Coronary artery (tissue), 2 donors: ENCODE data around the gene CTNNA3.

Source experiments
- DNase-seq: peaks from one replicate; pipeline ENCODE4 v3.0.0-alpha.2; 2017; ENCODE audit warnings: low spot score
- H3K27ac ChIP-seq, 2 donors: fragments of 200-600 bp; sonication (generic); one replicate each; pipeline ENCODE4 v1.5.1; 2016 to 2019
- H3K4me3 ChIP-seq: fragments of 200-600 bp; sonication (generic); 2 replicates; pipeline ENCODE4 v1.5.1; 2016; ENCODE audit warnings: mild to moderate bottlenecking, moderate library complexity
- TF ChIP-seq, protein P1 (sequence below): fragments of 200-600 bp; sonication (generic); IDR thresholded peaks from one replicate; pipeline ENCODE4 v1.5.1; 2019; ENCODE audit warnings: antibody characterized with exemption

CTNNA3 gene

DNA sequence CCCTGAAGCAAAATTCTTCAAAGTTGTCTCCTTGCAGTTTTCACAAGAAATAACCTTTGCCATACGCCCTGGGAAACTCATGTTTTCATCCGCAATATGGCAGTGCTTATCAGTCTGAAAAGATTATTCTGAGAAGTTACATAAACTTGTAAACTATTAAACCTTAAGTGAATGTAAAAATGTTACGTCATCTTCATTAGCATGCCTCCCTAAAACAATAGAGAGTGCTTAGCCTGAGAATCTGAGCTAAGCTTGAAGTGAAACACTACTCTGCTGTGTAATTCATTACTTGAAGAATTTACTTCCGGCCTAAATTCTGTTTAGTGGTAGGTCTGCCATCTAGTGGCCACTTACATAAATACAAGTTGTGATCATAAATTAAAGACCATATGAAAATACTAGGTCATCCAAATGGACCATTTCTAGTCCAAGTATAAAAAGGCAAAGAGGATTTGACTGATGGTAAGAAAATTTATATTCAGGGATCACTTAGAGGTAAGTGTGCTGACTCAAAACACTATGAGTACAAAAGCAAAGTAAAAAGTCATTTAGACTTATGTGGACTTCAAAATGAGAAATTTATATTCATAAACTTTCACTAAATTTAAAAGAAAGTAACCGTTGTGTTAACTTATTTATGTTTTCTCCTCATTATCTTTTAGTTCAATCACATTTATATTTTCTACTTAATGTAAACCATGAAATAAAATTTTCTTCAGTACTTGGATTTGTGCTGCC is 1515.2 kb downstream of the CTNNA3 start:
- DNase-seq: no peak
- Histone ChIP-seq H3K4me3 (peak overlapping the region; percentile 32), H3K27ac (no peak overlapping the region)
- TF ChIP-seq, protein P1, sequence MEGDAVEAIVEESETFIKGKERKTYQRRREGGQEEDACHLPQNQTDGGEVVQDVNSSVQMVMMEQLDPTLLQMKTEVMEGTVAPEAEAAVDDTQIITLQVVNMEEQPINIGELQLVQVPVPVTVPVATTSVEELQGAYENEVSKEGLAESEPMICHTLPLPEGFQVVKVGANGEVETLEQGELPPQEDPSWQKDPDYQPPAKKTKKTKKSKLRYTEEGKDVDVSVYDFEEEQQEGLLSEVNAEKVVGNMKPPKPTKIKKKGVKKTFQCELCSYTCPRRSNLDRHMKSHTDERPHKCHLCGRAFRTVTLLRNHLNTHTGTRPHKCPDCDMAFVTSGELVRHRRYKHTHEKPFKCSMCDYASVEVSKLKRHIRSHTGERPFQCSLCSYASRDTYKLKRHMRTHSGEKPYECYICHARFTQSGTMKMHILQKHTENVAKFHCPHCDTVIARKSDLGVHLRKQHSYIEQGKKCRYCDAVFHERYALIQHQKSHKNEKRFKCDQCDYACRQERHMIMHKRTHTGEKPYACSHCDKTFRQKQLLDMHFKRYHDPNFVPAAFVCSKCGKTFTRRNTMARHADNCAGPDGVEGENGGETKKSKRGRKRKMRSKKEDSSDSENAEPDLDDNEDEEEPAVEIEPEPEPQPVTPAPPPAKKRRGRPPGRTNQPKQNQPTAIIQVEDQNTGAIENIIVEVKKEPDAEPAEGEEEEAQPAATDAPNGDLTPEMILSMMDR: peak; percentile 51

DNA sequence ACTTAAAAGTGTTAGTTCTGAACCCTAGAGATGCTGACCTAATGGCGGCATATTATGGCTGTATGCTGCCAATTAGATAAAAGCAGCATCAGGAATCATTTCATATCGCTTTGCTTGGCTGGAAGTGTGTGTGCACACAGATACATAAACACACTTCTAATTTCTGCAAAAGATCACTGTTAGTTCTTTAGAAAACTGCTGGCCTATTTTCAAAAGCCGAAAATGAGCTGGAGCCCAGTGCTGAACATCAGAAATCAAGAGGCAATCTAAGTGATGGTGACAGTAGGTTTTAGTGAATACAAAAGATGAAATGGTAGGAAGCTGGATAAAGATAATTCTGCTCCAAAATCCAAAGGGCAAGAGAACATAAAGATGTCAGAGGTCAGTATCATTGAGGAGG is 1516.0 kb downstream of the CTNNA3 start:
- TF ChIP-seq, protein P1: no peak
- Histone ChIP-seq H3K27ac (no peak overlapping the region), H3K4me3 (no peak overlapping the region)
- no peak for DNase-seq

DNA sequence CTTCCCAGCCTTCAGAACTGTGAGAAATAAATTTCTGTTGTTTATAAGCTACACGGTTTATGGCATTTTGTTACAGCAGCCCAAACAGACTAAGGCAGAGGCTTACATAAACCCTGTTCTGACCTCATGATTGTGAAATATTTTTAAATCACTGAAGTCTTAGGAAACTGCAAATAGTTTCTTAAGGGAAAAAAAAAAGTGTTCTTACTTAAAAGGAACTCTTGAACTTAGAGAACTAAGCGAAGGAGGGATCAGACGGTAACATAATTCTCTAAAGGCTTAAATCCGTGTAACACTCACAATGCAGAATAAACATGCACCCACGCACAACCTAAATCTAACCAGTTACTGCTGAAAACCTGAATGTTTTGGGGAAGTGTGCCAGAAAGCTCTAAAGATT is 1519.2 kb downstream of the CTNNA3 start:
- TF ChIP-seq, protein P1: no peak
- no peak overlapping the region for H3K4me3 ChIP-seq
- no peak overlapping the region for H3K27ac ChIP-seq
- no peak for DNase-seq

DNA sequence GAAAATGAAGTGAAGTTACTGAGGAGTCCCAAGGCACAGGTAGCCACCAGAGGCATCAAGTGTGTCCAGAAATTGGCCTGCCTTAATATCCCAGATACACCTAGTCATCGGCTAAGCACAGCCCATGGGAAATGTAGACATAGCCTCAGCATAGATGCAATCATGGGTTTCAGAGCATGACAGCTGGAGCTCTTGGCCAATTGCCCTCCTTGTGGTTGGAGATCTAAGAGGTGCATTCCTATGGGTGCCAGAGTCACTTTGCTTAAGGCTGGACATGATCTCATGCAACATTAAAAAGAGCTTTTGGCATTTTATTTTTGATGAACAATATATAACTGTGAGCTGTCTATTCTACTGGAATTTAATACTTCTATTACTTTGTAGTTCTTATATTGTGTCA is 1528.2 kb downstream of the CTNNA3 start:
- DNase-seq: no peak
- H3K27ac ChIP-seq: no peak overlapping the region

DNA sequence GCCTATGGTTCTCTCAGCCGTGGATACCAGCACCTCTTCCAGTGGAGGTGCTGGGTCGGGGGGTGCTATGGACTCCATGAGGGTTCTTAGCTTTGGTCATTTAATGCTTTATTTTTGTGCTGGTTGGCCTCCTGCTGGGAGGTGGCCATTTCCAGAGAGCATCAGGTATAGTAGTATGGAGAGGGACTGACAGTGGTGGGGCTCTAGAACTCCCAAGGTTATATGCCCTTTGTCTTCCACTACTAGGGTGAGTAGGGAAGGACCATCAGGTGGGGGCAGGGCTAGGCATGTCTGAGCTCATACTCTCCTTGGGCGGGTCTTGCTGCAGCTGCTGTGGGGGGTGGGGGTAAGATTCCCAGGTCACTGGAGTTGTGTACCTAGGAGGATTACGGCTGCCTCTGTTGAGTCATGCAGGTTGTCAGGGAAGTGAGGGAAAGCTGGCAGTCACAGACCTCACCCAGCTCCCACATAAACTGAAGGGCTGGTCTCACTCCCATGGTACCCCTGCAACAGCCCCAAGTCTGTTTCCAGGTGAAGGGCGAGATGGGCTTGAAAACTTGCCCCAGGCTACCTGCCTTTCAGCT is 1533.3 kb downstream of the CTNNA3 start:
- H3K4me3 ChIP-seq: no peak overlapping the region
- TF ChIP-seq, protein P1: no peak
- H3K27ac ChIP-seq: no peak overlapping the region
- no peak for DNase-seq

More for the DNA sequence above, 1528.2 kb downstream of the CTNNA3 start:
- TF ChIP-seq, protein P1: no peak
- H3K4me3 ChIP-seq: no peak overlapping the region

DNA sequence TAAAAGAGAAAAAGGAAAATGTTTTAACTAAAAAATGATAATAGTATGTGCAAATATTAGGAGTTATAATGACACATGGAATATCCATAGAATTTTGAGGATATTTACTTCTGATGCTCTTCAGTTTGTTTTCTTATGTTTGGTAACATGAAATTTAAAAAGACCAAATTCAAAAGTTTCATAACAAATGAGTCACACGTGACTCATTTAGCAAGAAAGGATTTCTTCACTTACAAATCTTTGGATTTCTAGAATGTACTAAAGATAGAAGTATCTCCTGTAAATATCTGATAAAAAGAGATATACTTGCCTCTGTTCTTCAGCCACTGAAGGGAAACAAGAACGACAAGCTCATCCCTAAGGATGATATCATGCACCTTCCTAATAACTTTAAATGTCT is 1544.6 kb downstream of the CTNNA3 start:
- no peak for DNase-seq
- Histone ChIP-seq H3K27ac (no peak overlapping the region), H3K4me3 (no peak overlapping the region)
- TF ChIP-seq, protein P1: no peak

DNA sequence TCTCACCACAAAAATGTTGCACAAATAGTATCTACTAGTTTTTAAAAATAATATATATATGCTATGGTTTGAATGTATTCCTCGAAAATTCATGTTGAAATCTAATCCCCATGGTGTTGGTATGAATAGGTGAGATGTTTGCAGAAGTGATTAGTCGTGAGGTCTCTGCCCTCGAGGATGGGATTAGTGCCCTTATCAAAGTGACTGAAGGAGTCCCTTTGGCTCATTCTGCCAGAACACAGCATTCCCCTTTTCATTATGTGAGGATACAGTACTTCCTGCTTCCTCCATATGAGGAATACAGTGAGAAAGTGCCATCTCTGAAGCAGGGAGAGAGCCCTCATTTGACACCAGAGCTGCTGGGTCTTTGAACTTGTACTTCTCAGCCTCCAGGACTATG is 1547.7 kb downstream of the CTNNA3 start:
- DNase-seq: no peak
- no peak overlapping the region for H3K27ac ChIP-seq
- TF ChIP-seq, protein P1: no peak
- H3K4me3 ChIP-seq: no peak overlapping the region
